Measurements from ENCODE around the gene KCNAB1. TPM values are rescaled to one million over a fixed set of nuclear protein-coding genes. Genes with fewer than 3 reads are reported as not detected.

The KCNAB1 gene
- total and polyA plus RNA-seq, 10 of the 15 experiments (the other 5 are each of a cell fraction or from before 2014, with no cell fraction given), result 0.11 to 0.69 (median 0.43) TPM; not detected in 6

- Histone ChIP-seq H3K4me3 (no peak overlapping the region), H3K9ac (ENCODE audit: control insufficient read depth, insufficient read depth, low read length) (no peak overlapping the region), H3K4me2 (ENCODE audit: control insufficient read depth, insufficient read depth) (no peak overlapping the region), H3K79me2 (ENCODE audit: control insufficient read depth, insufficient read depth, low read length) (no peaks in the 10 kb centered on the region), H3K36me3 (ENCODE audit: control insufficient read depth in 2 of 2, insufficient read depth in 2 of 2, low read length in 1 of 2) (no peaks in the 10 kb centered on the region), H3K27me3 (replicated peaks in 1 of 2; ENCODE audit: control insufficient read depth in 2 of 2, insufficient read depth in 2 of 2, low read length in 1 of 2) (peaks cover 0 to 2% of the 10 kb centered on the region in 2 experiments; a peak in 2 of 4 replicates), H3K27ac (ENCODE audit: control insufficient read depth, insufficient read depth) (no peak overlapping the region), H2AFZ (ENCODE audit: control insufficient read depth, low read depth, low read length) (no peak overlapping the region), H3K9me3 (replicated peaks; ENCODE audit: control insufficient read depth, insufficient read depth, low read length) (no peaks in the 10 kb centered on the region), H4K20me1 (ENCODE audit: control insufficient read depth, insufficient read depth) (no peaks in the 10 kb centered on the region), H3K4me1 (ENCODE audit: control insufficient read depth, insufficient read depth, low read length) (no peaks in the 10 kb centered on the region)
- TF ChIP-seq RFX5 (IDR thresholded peaks at IDR 0.05; ENCODE audit: low read depth, low read length) (no peak), KLF5 (IDR thresholded peaks at IDR 0.05; ENCODE audit: partially characterized antibody) (no peak), BHLHE40 (IDR thresholded peaks at IDR 0.05; ENCODE audit: borderline replicate concordance in 1 of 2, low read depth in 2 of 2, low read length in 1 of 2) (no peak), SIX5 (IDR thresholded peaks at IDR 0.05; ENCODE audit: low read depth, low read length, severe bottlenecking) (no peak), ATF3 (IDR thresholded peaks at IDR 0.05; ENCODE audit: borderline replicate concordance, extremely low read depth, low read depth, low read length) (no peak), ZNF622 (IDR thresholded peaks at IDR 0.05) (no peak), JUNB (IDR thresholded peaks at IDR 0.05) (no peak), RBBP5 (conservative IDR thresholded peaks at IDR 0.05) (no peak), SREBF2 (IDR thresholded peaks at IDR 0.05; ENCODE audit: low read length) (no peak), SIN3A (IDR thresholded peaks at IDR 0.05; ENCODE audit: low read depth, low read length) (no peak), IKZF2 (IDR thresholded peaks at IDR 0.05) (no peak), MEF2A (IDR thresholded peaks at IDR 0.05; ENCODE audit: insufficient read depth, low read depth, low read length) (no peak), DPF2 (IDR thresholded peaks at IDR 0.05) (no peak), HDAC6 (IDR thresholded peaks at IDR 0.05; ENCODE audit: unreplicated experiment) (no peak)
- TF ChIP-seq, protein P1, sequence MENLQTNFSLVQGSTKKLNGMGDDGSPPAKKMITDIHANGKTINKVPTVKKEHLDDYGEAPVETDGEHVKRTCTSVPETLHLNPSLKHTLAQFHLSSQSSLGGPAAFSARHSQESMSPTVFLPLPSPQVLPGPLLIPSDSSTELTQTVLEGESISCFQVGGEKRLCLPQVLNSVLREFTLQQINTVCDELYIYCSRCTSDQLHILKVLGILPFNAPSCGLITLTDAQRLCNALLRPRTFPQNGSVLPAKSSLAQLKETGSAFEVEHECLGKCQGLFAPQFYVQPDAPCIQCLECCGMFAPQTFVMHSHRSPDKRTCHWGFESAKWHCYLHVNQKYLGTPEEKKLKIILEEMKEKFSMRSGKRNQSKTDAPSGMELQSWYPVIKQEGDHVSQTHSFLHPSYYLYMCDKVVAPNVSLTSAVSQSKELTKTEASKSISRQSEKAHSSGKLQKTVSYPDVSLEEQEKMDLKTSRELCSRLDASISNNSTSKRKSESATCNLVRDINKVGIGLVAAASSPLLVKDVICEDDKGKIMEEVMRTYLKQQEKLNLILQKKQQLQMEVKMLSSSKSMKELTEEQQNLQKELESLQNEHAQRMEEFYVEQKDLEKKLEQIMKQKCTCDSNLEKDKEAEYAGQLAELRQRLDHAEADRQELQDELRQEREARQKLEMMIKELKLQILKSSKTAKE (IDR thresholded peaks at IDR 0.05; ENCODE audit: low read depth, poor library complexity, severe bottlenecking), result no peak
- TF ChIP-seq, protein P2, sequence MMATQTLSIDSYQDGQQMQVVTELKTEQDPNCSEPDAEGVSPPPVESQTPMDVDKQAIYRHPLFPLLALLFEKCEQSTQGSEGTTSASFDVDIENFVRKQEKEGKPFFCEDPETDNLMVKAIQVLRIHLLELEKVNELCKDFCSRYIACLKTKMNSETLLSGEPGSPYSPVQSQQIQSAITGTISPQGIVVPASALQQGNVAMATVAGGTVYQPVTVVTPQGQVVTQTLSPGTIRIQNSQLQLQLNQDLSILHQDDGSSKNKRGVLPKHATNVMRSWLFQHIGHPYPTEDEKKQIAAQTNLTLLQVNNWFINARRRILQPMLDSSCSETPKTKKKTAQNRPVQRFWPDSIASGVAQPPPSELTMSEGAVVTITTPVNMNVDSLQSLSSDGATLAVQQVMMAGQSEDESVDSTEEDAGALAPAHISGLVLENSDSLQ (IDR thresholded peaks at IDR 0.05), result no peak
- RAD21 ChIA-PET (ENCODE audit: unreplicated experiment), result interaction anchor here (0.9 to 1.5 kb wide), 2 partner anchors 34 to 36 kb away, joined by 3 to 5 read pairs; no protein-coding TSS in a partner anchor
- POLR2A ChIA-PET, result no interaction called here
- intact Hi-C loops (cut with micrococcal nuclease; ENCODE audit: unreplicated experiment), result loop anchor here (2.0 kb wide), 2 partner anchors 36 to 202 kb away; partner anchors contain the start of gene TIPARP
- CTCF ChIA-PET, result interaction anchor here (0.7 to 5.4 kb wide), 5 partner anchors 9 to 37 kb away, joined by 3 to 75 read pairs (median 6); no protein-coding TSS in a partner anchor
- no TSS peak for BruUV-seq (replicated peaks)
- in situ Hi-C loops (cut with MboI), result no loop called here
- DNase-seq (ENCODE audit: low read depth, low spot score) (no peak), ATAC-seq (no peak), FAIRE-seq (no peak)
- 55% methylated on average over 5 of the region's 5 CpGs for WGBS (ENCODE audit: insufficient coverage, insufficient replicate concordance, low lambda C conversion rate, missing lambda C conversion rate)
- SMC1A ChIA-PET (ENCODE audit: uncharacterized antibody, unreplicated experiment), result interaction anchor here (0.5 to 4.0 kb wide), 3 partner anchors 11 to 50 kb away, joined by 3 to 42 read pairs (median 16); no protein-coding TSS in a partner anchor
Measured at GRCh38 chr3:156472684-156473083, 352.3 kb downstream of the KCNAB1 start.
